SK-N-SH (cell line): ENCODE measurements around the gene VWC2L. TPM values are rescaled to one million over a fixed set of nuclear protein-coding genes. Genes with fewer than 3 reads are reported as not detected.

ENCODE experiments used
- CTCF ChIA-PET: fragments of 300-600, 350-600 bp; formaldehyde crosslinking; extraction: SDS; loops from one replicate; lab custom pipeline; 2021; lab: Yijun Ruan, JAX
- POLR2A ChIA-PET: fragments of 350-600 bp; sonication (Branson Sonifier 250); formaldehyde crosslinking; extraction: SDS; loops from one replicate; lab custom pipeline; 2020; ENCODE audit warnings: antibody characterized with exemption, inconsistent platforms; lab: Yijun Ruan, JAX
- DNase-seq: peaks from one replicate; pipeline ENCODE4 v3.0.0; 2012
- H2AFZ ChIP-seq: fragments of 200-600 bp; sonication (generic); 2 replicates; pipeline ENCODE4 v1.8.1; 2016; ENCODE audit warnings: antibody characterized with exemption, mild to moderate bottlenecking, low read depth
- H3F3A ChIP-seq: fragments of 200-600 bp; sonication (generic); replicated peaks from 2 replicates; pipeline ENCODE3; 2016; ENCODE audit warnings: antibody characterized with exemption, mild to moderate bottlenecking; ENCODE audit not compliant: insufficient read depth
- H3K27ac ChIP-seq, 2 experiments: fragments of 200-500 bp in 1 of 2; fragments of 200-600 bp in 1 of 2; sonication (Bioruptor generic) in 1 of 2; sonication (generic), shearing (Covaris generic) in 1 of 2; 2 replicates each; pipeline versions ENCODE4 v1.5.1 to v1.6.1; 2014 to 2016; ENCODE audit warnings: low read depth in 2 of 2, inconsistent platforms in 1 of 2, low read length in 1 of 2, mild to moderate bottlenecking in 1 of 2, mixed read lengths in 1 of 2
- H3K27me3 ChIP-seq: fragments of 200-600 bp; sonication (generic), shearing (Covaris generic); 2 replicates; pipeline ENCODE4 v1.6.1; 2016; ENCODE audit warnings: mixed run types; ENCODE audit not compliant: insufficient read depth
- H3K36me3 ChIP-seq, 2 experiments: fragments of 200-500 bp in 1 of 2; fragments of 200-600 bp in 1 of 2; sonication (Bioruptor generic) in 1 of 2; sonication (generic) in 1 of 2; replicated peaks in 1 of 2; 2 replicates each; pipeline versions ENCODE3 to v1.5.1; 2014 to 2016; ENCODE audit warnings: low read length in 1 of 2, mild to moderate bottlenecking in 1 of 2; ENCODE audit not compliant: insufficient read depth in 2 of 2, control insufficient read depth in 1 of 2
- H3K4me1 ChIP-seq, 2 experiments: fragments of 200-500 bp in 1 of 2; fragments of 200-600 bp in 1 of 2; sonication (Bioruptor generic) in 1 of 2; sonication (generic), shearing (Covaris generic) in 1 of 2; 2 replicates each; pipeline versions ENCODE4 v1.5.1 to v1.6.1; 2014 to 2016; ENCODE audit warnings: low read depth in 1 of 2, low read length in 1 of 2, mixed run types in 1 of 2; ENCODE audit not compliant: insufficient read depth in 2 of 2, control insufficient read depth in 1 of 2
- H3K4me2 ChIP-seq: fragments of 200-600 bp; sonication (generic), shearing (Covaris generic); 2 replicates; pipeline ENCODE4 v1.6.1; 2017; ENCODE audit warnings: mixed run types
- H3K4me3 ChIP-seq, 2 experiments: fragments of 200-500 bp in 1 of 2; fragments of 200-600 bp in 1 of 2; sonication (Bioruptor generic) in 1 of 2; sonication (generic), shearing (Covaris generic) in 1 of 2; 2 replicates each; pipeline versions ENCODE4 v1.5.1 to v1.8.1; 2014 to 2016; ENCODE audit warnings: low read depth in 2 of 2, inconsistent platforms in 1 of 2, low read length in 1 of 2, mild to moderate bottlenecking in 1 of 2, mixed read lengths in 1 of 2, moderate library complexity in 1 of 2
- H3K79me2 ChIP-seq: fragments of 200-600 bp; sonication (generic); 2 replicates; pipeline ENCODE4 v1.8.1; 2017; ENCODE audit warnings: mild to moderate bottlenecking; ENCODE audit not compliant: insufficient read depth
- H3K9ac ChIP-seq: fragments of 200-600 bp; sonication (generic); 2 replicates; pipeline ENCODE4 v1.6.1; 2017; ENCODE audit warnings: mixed run types
- H3K9me2 ChIP-seq: fragments of 200-600 bp; sonication (generic); 2 replicates; pipeline ENCODE4 v1.6.1; 2017; ENCODE audit warnings: mixed run types
- H3K9me3 ChIP-seq: fragments of 200-600 bp; sonication (generic); 2 replicates; pipeline ENCODE4 v1.6.1; 2017; ENCODE audit warnings: mixed run types, mild to moderate bottlenecking, moderate library complexity
- H4K20me1 ChIP-seq: fragments of 200-600 bp; sonication (generic); 2 replicates; pipeline ENCODE4 v1.6.1; 2017; ENCODE audit warnings: mild to moderate bottlenecking, mixed run types; ENCODE audit not compliant: insufficient read depth
- ELF1 ChIP-seq: IDR thresholded peaks from 2 replicates; pipeline ENCODE4 v1.4.0; 2012
- EP300 ChIP-seq, 2 experiments: IDR thresholded peaks; 2 replicates each; pipeline versions ENCODE4 v1.4.0 to v1.6.1; 2012; ENCODE audit warnings: borderline replicate concordance in 1 of 2, low read depth in 1 of 2, low read length in 1 of 2
- FOSL2 ChIP-seq: IDR thresholded peaks from 2 replicates; pipeline ENCODE4 v1.4.0; 2012; ENCODE audit warnings: low read depth, mild to moderate bottlenecking, moderate library complexity, borderline replicate concordance
- FOXJ3 ChIP-seq: sonication (generic); formaldehyde crosslinking; IDR thresholded peaks from 2 replicates; pipeline ENCODE4 v1.5.1; 2020; ENCODE audit warnings: mild to moderate bottlenecking, missing genetic modification reagents
- GATA2 ChIP-seq: sonication (generic); formaldehyde crosslinking; IDR thresholded peaks from 2 replicates; pipeline ENCODE4 v1.5.0; 2020; ENCODE audit warnings: mild to moderate bottlenecking, missing genetic modification reagents
- JUND ChIP-seq: IDR thresholded peaks from 2 replicates; pipeline ENCODE4 v1.4.0; 2012
- MXI1 ChIP-seq: IDR thresholded peaks from 2 replicates; pipeline ENCODE4 v1.6.1; 2012; ENCODE audit warnings: mild to moderate bottlenecking, low read depth, low read length, improper control_type of control experiment
- POLR2AphosphoS5 ChIP-seq: IDR thresholded peaks from 2 replicates; pipeline ENCODE4 v1.6.1; 2012; ENCODE audit warnings: low read depth, low read length
- RCOR1 ChIP-seq: fragments of 150-350 bp; IDR thresholded peaks from 2 replicates; pipeline ENCODE4 v1.6.1; 2017; ENCODE audit warnings: antibody characterized with exemption, low read length
- RXRA ChIP-seq: IDR thresholded peaks from 2 replicates; pipeline ENCODE4 v1.4.0; 2012; ENCODE audit warnings: low read depth, mild to moderate bottlenecking, borderline replicate concordance
- SIN3A ChIP-seq: IDR thresholded peaks from 2 replicates; pipeline ENCODE4 v1.6.1; 2012; ENCODE audit warnings: low read depth, mild to moderate bottlenecking, low read length, moderate library complexity, borderline replicate concordance
- TAF1 ChIP-seq: IDR thresholded peaks from 2 replicates; pipeline ENCODE4 v1.6.1; 2012; ENCODE audit warnings: low read depth, mild to moderate bottlenecking, low read length, moderate library complexity, borderline replicate concordance
- YY1 ChIP-seq: IDR thresholded peaks from 2 replicates; pipeline ENCODE4 v1.4.0; 2012; ENCODE audit warnings: low read depth, mild to moderate bottlenecking
- WGBS: methylation state at CpG from one replicate; pipeline ENCODE4 v1.1.6; 2017; ENCODE audit warnings: low lambda C conversion rate; 5-methylcytosine and 5-hydroxymethylcytosine counted together
- polyA plus RNA-seq, 3 experiments: library from polyadenylated mRNA; depleted of rRNA; stranded (reverse); fragments of >200 nt; gene quantifications; 2 replicates each; pipeline ENCODE4 v1.2.3, GENCODE V29; 2012
- TF ChIP-seq, protein P1 (sequence below): fragments of 150-350 bp; IDR thresholded peaks from 2 replicates; pipeline ENCODE4 v1.6.1; 2016; ENCODE audit warnings: mild to moderate bottlenecking, low read depth, low read length
- TF ChIP-seq, protein P2 (sequence below): fragments of 200-600 bp; sonication (generic); IDR thresholded peaks from 2 replicates; pipeline ENCODE4 v1.6.1; 2017; ENCODE audit warnings: antibody characterized with exemption, mild to moderate bottlenecking, moderate library complexity
- TF ChIP-seq, protein P3 (sequence below): IDR thresholded peaks from 2 replicates; pipeline ENCODE4 v1.4.0; 2012; ENCODE audit warnings: low read depth, borderline replicate concordance
- TF ChIP-seq, protein P4 (sequence below): IDR thresholded peaks from 2 replicates; pipeline ENCODE4; 2012
- TF ChIP-seq, protein P5 (sequence below): IDR thresholded peaks from 2 replicates; pipeline ENCODE4 v1.4.0; 2012; ENCODE audit warnings: low read depth, borderline replicate concordance
- TF ChIP-seq, protein P6 (sequence below): IDR thresholded peaks from 2 replicates; pipeline ENCODE4 v1.4.0; 2012; ENCODE audit warnings: low read depth

The VWC2L gene
- polyA plus RNA-seq, 1 of the 3 experiments (the other 2 are of a cell fraction), result not detected

DNA sequence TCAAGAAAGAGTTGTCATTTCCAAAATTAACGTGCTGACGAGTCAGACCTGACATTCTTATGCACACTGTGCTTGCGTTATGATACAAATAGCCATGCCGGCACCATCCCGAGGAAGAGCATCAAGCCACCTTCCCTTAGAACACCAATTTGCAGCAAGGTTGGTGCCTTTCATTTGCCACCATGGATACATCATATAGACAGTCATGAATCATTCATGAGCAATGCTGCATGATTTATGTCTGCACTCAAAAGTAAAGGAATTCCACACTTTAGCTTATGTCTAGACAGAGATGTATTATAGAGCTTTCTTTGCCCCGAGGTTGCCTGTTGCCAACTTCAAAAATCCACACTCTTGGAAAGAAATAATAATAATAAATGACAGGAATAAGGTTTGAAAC lies 166.9 kb downstream of the VWC2L start:
- no peak for TF ChIP-seq RXRA
- TF ChIP-seq TAF1, result no peak
- no peak for TF ChIP-seq FOXJ3 (CRISPR knock-in tag)
- TF ChIP-seq GATA2, result no peak
- TF ChIP-seq, protein P1, sequence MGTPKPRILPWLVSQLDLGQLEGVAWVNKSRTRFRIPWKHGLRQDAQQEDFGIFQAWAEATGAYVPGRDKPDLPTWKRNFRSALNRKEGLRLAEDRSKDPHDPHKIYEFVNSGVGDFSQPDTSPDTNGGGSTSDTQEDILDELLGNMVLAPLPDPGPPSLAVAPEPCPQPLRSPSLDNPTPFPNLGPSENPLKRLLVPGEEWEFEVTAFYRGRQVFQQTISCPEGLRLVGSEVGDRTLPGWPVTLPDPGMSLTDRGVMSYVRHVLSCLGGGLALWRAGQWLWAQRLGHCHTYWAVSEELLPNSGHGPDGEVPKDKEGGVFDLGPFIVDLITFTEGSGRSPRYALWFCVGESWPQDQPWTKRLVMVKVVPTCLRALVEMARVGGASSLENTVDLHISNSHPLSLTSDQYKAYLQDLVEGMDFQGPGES, result no peak
- TF ChIP-seq, protein P2, sequence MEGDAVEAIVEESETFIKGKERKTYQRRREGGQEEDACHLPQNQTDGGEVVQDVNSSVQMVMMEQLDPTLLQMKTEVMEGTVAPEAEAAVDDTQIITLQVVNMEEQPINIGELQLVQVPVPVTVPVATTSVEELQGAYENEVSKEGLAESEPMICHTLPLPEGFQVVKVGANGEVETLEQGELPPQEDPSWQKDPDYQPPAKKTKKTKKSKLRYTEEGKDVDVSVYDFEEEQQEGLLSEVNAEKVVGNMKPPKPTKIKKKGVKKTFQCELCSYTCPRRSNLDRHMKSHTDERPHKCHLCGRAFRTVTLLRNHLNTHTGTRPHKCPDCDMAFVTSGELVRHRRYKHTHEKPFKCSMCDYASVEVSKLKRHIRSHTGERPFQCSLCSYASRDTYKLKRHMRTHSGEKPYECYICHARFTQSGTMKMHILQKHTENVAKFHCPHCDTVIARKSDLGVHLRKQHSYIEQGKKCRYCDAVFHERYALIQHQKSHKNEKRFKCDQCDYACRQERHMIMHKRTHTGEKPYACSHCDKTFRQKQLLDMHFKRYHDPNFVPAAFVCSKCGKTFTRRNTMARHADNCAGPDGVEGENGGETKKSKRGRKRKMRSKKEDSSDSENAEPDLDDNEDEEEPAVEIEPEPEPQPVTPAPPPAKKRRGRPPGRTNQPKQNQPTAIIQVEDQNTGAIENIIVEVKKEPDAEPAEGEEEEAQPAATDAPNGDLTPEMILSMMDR, result no peak
- H3F3A ChIP-seq, result no peaks in the 10 kb centered on the region
- no peak overlapping the region for H3K27ac ChIP-seq
- H3K27me3 ChIP-seq, result no peaks in the 10 kb centered on the region
- no peaks in the 10 kb centered on the region for H3K9me2 ChIP-seq
- ChIA-PET POLR2A (no interaction called here), CTCF (no interaction called here)
- no peak overlapping the region for H3K9ac ChIP-seq
- H3K79me2 ChIP-seq, result no peaks in the 10 kb centered on the region
- no peaks in the 10 kb centered on the region; a peak in 1 of 4 replicates for H3K4me1 ChIP-seq
- H2AFZ ChIP-seq, result no peak overlapping the region
- no peak overlapping the region for H3K4me3 ChIP-seq
- no peaks in the 10 kb centered on the region for H3K36me3 ChIP-seq
- H4K20me1 ChIP-seq, result no peaks in the 10 kb centered on the region
- H3K4me2 ChIP-seq, result no peak overlapping the region
- whole genome bisulfite sequencing, result 65% methylated on average over 6 of the region's 6 CpGs
- DNase-seq, result no peak
- H3K9me3 ChIP-seq, result no peaks in the 10 kb centered on the region

DNA sequence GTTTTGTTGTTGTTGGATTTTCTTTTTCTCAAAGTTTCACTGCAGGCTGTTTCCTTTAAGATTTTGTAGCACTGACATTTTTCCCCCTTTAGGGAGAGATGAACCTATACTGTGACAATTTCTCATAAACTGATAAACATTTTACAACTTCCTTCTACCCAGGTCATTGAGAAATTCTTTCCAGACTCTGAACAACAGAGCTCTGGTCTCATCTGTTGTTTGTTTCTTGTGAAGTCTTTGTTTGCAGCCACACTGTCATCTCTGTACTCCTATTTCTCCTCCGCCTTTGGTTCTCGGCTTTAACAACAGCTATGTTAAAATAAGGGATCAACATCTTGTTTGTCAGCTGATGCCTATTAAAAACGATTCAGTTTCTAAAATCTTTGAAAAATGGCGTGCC lies 167.6 kb downstream of the VWC2L start:
- no peak overlapping the region for H3K9ac ChIP-seq
- no peaks in the 10 kb centered on the region for H4K20me1 ChIP-seq
- H3K27ac ChIP-seq, result no peak overlapping the region
- H2AFZ ChIP-seq, result no peak overlapping the region
- no peaks in the 10 kb centered on the region for H3F3A ChIP-seq
- H3K36me3 ChIP-seq, result no peaks in the 10 kb centered on the region
- H3K4me1 ChIP-seq, result no peaks in the 10 kb centered on the region; a peak in 1 of 4 replicates
- DNase-seq, result no peak
- POLR2A ChIA-PET, result no interaction called here
- no peaks in the 10 kb centered on the region for H3K27me3 ChIP-seq
- WGBS, result 72% methylated on average over 4 of the region's 4 CpGs
- CTCF ChIA-PET, result no interaction called here
- H3K4me3 ChIP-seq, result no peak overlapping the region
- no peaks in the 10 kb centered on the region for H3K9me2 ChIP-seq
- no peaks in the 10 kb centered on the region for H3K79me2 ChIP-seq
- no peak overlapping the region for H3K4me2 ChIP-seq
- no peaks in the 10 kb centered on the region for H3K9me3 ChIP-seq
- no peak for TF ChIP-seq POLR2AphosphoS5
- no peak for TF ChIP-seq JUND
- TF ChIP-seq, protein P3, sequence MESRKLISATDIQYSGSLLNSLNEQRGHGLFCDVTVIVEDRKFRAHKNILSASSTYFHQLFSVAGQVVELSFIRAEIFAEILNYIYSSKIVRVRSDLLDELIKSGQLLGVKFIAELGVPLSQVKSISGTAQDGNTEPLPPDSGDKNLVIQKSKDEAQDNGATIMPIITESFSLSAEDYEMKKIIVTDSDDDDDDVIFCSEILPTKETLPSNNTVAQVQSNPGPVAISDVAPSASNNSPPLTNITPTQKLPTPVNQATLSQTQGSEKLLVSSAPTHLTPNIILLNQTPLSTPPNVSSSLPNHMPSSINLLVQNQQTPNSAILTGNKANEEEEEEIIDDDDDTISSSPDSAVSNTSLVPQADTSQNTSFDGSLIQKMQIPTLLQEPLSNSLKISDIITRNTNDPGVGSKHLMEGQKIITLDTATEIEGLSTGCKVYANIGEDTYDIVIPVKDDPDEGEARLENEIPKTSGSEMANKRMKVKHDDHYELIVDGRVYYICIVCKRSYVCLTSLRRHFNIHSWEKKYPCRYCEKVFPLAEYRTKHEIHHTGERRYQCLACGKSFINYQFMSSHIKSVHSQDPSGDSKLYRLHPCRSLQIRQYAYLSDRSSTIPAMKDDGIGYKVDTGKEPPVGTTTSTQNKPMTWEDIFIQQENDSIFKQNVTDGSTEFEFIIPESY, result no peak
- no peak for TF ChIP-seq EP300 (IDR thresholded peaks at IDR 0.05; ENCODE audit: borderline replicate concordance in 1 of 2, low read depth in 1 of 2, low read length in 1 of 2)
- no peak for TF ChIP-seq FOSL2
- TF ChIP-seq, protein P1, result no peak
- no peak for TF ChIP-seq GATA2
- TF ChIP-seq, protein P4, sequence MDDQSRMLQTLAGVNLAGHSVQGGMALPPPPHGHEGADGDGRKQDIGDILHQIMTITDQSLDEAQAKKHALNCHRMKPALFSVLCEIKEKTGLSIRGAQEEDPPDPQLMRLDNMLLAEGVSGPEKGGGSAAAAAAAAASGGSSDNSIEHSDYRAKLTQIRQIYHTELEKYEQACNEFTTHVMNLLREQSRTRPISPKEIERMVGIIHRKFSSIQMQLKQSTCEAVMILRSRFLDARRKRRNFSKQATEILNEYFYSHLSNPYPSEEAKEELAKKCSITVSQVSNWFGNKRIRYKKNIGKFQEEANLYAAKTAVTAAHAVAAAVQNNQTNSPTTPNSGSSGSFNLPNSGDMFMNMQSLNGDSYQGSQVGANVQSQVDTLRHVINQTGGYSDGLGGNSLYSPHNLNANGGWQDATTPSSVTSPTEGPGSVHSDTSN, result no peak
- no peak for TF ChIP-seq ELF1
- TF ChIP-seq, protein P5, sequence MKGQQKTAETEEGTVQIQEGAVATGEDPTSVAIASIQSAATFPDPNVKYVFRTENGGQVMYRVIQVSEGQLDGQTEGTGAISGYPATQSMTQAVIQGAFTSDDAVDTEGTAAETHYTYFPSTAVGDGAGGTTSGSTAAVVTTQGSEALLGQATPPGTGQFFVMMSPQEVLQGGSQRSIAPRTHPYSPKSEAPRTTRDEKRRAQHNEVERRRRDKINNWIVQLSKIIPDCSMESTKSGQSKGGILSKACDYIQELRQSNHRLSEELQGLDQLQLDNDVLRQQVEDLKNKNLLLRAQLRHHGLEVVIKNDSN, result no peak
- no peak for TF ChIP-seq SIN3A
- no peak for TF ChIP-seq RCOR1
- no peak for TF ChIP-seq YY1
- no peak for TF ChIP-seq RXRA
- TF ChIP-seq MXI1, result no peak
- TF ChIP-seq, protein P6, sequence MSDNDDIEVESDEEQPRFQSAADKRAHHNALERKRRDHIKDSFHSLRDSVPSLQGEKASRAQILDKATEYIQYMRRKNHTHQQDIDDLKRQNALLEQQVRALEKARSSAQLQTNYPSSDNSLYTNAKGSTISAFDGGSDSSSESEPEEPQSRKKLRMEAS, result no peak
